GM18858 (cell line): Measurements from ENCODE around the gene EMID1.

Experiments used
- ATAC-seq: cut with Tn5 transposase; IDR thresholded peaks from one replicate; pipeline ENCODE4 v1.9.1; 2021; ENCODE audit not compliant: unreplicated experiment

The EMID1 gene

DNA sequence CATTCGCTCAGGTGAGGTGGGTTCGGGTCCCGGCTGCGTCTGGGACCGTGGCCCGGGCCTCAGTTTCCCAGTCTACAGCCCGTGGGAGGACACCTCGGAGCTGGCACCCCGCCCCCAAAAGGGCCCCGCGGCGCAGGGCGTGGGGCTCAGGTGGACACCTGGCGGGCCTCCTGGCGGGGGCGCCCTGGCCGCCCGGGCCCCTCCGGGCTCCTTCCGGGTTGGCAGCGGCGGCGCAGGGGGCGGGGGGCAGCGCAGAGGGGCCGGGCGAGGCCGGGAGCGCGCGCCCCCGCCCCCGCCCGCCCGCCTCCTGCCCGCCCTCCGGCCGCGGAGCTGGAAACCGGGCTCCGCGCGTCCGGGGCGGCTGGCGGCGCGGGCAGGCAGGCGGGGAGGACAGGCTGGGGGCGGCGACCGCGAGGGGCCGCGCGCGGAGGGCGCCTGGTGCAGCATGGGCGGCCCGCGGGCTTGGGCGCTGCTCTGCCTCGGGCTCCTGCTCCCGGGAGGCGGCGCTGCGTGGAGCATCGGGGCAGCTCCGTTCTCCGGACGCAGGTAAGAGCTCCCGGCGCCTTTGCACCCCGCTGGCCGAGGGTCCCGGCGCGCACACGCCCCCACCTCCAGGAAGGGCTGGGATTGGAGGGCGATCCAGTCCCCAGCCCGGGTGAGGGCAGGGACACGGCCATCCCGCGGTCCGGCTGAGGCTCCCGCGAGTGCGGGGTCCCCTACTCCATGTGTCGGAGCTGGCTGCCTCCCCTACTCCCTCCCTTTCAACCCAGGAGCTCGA lies at the start of gene EMID1:
Gene EMID1, plus strand, starts transcription at position 303 of the 778 bp plus-strand sequence. Its CDS starts 143 bp downstream, at position 446.
- ATAC-seq = no peak

GRCh38 chr22:29155966-29156365 lies 49.7 kb upstream of the EMID1 start:
- ATAC-seq = no peak

GRCh38 chr22:29156507-29156906 lies 49.2 kb upstream of the EMID1 start:
- no peak for ATAC-seq

DNA sequence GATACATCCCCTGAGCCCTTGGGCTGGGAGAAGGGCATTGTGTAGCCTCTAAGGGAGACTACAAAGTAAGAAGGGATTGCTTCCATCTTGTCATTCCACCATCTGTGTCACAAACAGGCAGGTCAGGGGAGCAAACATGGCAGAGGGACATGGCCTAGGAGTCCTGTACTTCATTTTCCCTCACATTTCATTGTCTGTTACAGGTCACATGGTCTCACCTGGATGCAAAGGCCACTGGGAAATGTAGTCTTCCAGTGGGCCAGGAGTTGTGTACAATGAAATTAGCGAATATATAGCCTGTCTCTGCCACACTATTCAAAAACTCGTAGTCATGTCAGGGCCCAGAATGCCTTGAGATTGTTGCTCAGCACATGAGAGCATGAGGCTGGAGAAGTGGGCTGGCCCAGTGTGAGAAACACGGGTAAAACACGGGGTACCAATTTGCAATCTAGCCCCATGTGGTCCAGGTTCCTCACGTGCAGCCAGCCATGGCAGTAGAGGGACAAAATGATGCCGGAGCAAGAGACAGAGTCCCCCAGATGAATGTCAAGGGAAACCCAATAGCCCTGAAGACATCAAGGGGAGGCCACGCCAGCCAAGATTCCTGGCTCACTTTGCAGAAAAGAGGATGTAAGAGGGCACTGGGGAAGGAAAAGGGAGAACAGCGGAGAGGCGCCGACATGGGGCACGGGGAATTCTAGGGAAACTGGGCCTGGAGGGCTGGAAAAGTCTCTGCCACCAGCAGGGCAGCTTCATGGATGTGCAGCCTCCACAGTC lies 47.7 kb upstream of the EMID1 start:
- no peak for ATAC-seq

DNA sequence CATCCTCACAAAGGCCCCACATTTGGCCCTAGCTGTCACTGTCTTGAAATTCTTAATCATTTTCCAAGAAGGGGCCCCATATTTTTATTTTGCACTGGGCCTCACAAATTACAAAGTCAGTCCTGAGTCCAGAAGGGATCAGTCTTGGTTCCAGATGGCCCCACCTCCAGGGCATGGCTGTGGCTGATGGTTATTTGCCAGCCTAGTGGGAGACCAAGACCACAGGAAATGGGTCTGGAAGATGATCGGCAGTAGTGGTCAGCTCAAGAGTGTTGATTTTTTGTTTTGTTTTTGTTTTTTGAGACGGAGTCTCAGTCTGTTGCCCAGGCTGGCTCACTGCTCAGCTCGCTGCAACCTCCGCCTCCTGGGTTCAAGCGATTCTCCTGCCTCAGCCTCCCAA lies 47.1 kb upstream of the EMID1 start:
- ATAC-seq = no peak

DNA sequence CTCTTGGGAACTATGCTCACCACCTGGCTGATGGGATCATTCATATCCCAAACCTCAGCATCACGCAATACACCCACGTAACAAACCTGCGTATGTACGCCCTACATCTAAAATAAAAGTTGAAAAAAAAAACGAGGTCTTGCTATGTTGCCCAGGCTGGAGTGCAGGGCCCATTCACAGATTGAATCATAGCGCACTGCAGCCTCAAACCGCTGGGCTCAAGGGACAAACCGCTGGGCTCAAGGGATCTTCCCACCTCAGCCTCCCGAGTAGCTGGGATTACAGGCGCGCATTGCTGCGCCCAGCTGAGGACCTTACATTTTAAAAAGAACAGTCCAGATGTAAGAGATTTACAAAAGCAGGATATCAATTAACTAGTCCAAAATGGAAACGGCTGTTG lies 41.9 kb upstream of the EMID1 start:
- no peak for ATAC-seq

DNA sequence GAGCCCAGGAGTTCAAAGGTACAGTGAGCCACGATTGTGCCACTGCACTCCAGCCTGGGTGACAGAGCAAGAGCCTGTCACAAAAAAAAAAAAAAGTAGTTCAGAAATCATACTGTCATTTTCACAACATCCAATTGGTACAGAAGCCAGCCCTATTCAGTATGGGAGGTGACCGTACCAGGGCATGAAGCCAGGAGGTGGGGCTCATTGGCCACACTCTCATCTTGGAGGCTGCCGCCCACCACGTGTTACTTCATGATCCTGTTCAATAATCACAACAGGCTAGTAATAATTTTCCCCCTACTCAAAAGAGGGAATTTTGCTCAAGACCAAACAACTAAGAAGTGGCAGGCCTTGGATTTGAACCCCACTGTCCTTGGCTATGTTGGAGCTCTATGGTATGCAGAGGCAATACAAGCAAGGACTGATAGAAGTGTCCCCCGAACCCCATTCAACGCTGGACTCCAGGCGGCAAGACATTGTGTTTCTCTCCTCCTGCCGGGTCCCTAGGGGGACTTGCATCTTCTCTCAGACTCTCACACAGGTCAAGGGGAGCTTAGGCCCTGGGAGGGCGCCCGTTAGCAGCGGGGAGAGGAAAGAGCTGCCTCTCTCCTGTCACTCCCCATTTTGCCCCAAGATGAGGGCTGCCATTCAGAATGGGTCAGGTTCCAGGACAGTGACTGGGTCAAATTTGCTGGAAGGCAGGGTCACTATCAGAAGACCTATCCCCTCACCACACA lies 40.2 kb upstream of the EMID1 start:
- no peak for ATAC-seq

DNA sequence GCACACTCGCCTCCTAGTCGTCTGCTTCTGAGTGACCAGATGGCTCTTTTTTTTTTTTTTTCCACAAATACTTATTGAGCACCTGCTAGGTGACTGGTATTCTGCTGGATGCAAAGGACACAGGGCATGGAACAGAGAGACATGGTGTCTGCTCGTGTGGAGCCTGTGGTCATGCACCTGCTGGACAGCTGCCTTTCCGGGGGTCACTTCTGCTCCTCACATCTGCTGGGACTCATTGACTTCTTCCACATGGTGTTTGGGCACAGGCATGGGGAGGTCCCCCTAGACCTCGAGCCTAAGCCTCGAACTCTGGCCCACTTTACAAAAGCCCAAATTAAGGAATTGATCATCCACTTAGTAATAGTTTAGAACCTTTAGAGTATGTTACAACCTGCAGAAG lies 39.5 kb upstream of the EMID1 start:
- ATAC-seq = no peak

- peak; percentile 89 for ATAC-seq
These were observed 38.4 kb upstream of the EMID1 start for GRCh38 chr22:29167032-29167911.

DNA sequence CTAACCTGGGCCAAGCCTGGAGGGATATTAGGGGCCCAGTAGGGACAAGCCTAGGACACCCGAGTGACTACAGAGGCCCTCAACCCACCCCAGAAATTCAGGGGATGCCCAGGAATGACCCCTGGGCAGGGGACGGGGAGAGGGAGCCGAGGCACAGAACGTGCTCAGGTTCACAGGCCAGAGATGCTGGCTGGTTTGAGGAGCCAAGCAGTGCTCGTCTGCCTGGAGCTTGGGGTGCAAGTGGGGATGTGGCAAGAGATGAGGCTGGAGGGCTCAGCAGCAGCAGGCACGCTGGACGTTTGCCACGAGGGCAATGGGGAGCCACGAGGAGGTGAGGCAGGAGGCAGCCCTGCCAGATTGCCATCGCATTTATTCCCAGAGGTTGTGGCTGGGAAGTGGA lies 34.0 kb upstream of the EMID1 start:
- no peak for ATAC-seq

DNA sequence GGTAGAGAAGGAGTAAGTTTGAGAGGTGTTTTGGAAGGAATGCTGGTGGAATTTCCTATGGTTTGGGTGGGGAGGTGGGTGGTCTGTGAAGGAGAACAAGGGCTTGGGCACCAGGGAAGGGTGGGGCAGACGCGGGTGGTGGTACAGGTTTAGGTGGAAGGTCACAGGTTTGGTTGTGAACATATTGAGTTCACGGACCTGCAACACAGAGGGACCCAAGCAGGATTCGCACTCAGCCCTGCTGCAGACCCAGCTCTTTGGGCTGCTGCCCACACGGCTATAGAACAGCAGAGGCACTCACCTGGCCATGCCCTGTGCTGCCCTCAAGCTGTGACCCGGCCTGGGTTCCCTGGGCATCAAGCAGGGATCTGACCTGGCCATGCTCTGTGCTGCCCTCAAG lies 33.5 kb upstream of the EMID1 start:
- no peak for ATAC-seq

DNA sequence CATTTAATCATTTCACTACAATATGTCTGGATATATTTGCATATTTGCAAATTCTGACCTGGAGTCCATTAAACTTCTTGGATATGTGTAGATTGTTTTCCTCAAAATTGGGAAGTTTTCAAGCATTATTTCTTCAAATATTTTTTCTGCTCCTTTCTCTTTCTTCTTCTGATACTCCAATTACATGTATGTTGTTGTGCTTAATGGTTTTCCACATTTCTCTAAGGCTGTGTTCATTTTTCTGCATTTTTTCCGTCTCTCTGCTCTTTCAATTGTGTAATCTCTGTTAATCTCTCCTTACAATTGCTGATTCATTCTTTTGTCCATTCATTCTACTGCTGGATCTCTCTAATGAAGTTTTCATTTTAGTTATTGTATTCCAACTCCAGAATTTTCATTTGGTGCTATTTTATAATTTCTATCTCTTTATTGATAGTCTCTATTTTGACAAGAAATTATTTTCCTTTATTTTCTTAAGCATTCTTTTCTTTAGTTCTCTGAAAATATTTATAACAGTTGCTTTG lies 30.3 kb upstream of the EMID1 start:
- ATAC-seq = no peak

GRCh38 chr22:29183971-29184848 lies 21.5 kb upstream of the EMID1 start:
- ATAC-seq = no peak

DNA sequence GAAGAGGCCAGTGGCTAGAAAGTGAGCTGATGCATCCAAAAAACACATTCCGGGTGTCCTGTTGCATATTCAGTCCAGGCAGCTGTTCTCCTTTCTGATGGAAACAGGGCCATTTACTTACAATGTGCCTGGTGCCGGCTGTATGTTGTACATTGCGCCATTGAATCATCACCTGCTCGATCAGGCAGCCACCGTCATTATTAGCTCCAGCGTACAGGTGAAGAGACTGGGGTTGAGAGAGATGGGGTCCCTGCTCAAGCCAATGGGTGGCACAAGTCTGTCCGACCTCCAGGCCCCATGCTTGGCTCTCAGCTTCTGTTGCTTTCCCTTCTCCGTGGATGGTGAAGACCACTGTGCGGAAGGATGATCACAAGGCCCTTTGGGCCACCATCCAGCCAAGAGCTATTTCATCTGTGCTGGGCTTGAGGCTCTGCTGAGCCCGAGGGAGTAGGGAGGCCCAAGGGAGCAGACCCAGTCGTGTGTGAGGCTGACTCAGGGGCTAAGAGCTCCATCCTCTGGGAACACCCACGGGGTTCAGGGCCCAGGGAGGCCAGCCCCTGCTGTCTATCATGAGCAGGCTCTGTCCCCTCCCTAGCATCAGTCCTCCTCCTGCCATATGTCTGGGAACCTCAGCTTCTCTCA lies 20.7 kb upstream of the EMID1 start:
- ATAC-seq = no peak

DNA sequence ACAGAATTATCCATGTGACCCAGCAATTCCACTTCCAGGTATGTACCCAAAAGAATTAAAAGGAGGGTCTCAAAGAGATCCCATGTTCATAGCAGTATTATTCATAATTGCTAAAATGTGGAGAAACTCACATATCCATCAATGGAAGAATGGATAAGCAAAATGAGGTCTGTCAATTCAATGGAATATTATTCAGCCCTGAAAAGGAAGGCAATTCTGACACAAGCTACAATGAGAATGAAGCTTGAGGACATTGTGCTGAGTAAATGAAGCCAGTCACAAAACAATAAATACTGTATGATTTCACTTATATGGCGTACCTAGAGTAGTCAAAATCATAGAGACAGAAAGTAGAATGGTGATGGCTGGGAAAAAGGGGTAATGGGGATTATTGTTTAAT lies 19.4 kb upstream of the EMID1 start:
- no peak for ATAC-seq

DNA sequence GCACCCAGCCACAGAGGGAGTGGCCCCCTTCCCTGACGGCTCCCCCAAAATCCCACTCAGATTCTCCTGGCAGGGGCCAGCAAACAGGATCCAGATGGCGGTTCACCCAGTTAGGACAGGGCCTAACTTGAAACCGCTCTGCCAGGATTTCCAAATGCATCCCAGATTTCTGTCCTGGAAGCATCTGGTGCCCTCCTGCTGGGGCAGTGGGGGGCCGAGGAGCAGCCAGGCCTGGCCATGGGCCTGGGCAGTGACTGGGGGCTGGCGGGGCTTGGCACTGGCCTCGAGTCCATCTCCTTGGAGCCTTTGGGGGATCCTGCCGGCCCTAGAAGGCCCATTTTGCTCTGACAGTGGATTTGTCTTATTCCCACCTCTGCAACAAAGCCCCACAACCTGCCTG lies 17.9 kb upstream of the EMID1 start:
- no peak for ATAC-seq

GRCh38 chr22:29190051-29190450 lies 15.6 kb upstream of the EMID1 start:
- ATAC-seq = no peak

- no peak for ATAC-seq
These were observed 14.8 kb upstream of the EMID1 start for GRCh38 chr22:29190918-29191317.

- no peak for ATAC-seq
These were observed 12.7 kb upstream of the EMID1 start for GRCh38 chr22:29193021-29193420.
